ENCODE data around the gene OCRL.

The OCRL gene

DNA sequence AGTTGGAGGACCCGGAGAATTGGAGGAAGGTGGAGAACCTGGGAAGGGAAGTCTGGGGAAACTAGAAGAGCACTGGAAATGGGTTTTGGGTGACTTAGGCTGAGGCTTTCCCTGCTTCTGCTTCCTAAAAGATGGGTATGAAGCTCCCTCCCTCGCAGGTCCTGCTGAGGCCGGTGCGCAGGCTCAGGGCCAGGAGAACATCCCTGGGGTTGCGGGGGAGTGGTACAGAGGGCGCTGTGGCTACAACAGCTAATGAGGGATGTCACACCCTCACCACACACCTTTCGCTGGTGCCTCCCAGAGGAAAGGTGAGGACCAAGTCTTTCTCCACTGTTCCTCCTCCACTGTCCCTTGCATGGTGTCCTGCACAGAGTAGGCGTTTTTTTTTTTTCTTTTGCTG, 98.9 kb downstream of the OCRL start:
- DNase-seq = no peak

DNA sequence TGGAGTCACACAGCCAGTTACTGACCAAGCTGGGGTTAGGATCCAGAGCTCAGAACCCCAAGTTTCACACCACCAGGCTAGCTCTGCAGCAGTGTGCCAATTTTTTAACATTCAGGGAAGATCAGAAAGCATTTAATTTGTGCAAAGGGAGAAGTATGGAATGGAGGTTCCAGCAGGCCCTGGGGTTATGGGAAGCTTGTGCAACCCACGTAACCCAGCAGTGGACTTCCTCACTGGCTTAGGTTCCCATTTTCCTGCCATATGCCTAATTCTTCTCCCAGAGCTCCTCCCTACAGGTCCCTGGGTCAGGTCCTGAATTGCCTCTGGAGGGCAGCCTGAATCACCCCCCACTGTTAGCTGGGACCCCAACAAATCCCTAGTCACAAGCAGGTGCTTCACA, 100.7 kb downstream of the OCRL start:
- DNase-seq = no peak

DNA sequence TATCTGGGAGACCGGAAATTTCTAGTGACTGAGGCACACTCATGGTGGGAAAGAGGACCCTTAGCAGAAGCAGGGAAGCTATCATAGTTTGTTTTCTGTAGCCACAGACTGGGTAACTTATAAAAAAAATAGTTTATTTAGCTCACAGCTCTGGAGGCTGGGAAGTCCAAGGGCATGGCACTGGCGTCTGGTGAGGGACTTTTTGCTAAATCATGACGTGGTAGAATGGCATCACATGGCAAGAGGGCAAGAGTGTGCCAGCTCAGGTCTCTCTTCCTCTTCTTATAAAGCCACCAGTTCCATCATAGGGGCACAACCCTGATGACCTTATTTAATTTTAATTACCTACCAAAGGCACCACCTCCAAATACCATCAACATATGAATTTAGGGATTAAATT, 101.4 kb downstream of the OCRL start:
- DNase-seq = no peak

DNA sequence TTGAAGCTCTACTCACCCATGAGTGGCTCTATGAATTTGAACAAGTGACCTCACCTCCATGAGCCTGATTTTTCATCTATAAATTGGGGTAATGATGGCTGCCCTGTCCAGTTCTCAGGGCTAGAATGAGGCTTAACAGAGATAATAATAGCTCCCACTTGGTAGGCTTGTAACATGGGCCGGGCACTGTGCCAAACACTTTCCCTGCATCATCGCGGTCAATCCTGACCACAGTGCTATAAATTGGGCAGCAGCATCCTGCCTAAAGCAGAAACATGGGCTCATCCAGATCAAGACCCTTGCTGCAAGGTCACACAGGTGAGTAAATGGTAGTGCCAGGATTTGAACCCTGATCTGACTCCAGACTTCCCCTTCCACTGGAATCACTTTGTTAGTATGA, 101.9 kb downstream of the OCRL start:
- peak; percentile 71 for DNase-seq

All from hematopoietic multipotent progenitor cell treated with erythropoietin and hydrocortisone succinate and interleukin-3 and kit ligand, for 4 days (in vitro differentiated cells).